ENCODE measurements around the gene MYRFL.

DNA sequence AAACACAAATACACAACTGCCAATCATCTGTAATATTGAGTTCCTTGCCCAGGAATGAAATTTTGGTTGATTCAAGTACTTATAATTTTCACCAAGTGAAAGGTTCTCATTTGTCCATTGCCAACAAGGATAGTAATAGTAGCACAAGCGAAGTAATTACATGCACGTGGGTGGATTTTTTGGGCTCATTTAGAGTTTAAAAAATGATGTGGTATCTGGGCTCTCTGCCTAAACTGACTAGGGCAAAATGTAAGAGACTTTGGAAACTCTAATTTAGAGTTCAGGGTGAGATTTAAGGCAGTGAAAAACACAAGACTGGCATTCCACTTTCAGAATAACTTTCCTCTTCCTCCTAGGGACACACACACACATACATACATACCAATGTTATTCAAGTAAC lies 111.7 kb downstream of the MYRFL start:
- TF ChIP-seq SP1 (IDR thresholded peaks at IDR 0.05; ENCODE audit: low read depth, low read length): no peak
- TF ChIP-seq, protein P1, sequence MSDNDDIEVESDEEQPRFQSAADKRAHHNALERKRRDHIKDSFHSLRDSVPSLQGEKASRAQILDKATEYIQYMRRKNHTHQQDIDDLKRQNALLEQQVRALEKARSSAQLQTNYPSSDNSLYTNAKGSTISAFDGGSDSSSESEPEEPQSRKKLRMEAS (IDR thresholded peaks at IDR 0.05): no peak
- no peak for TF ChIP-seq SIX5 (IDR thresholded peaks at IDR 0.05; ENCODE audit: low read depth, low read length)
- no peak for TF ChIP-seq CTBP2 (IDR thresholded peaks at IDR 0.05; ENCODE audit: borderline replicate concordance, insufficient read depth, insufficient read length, low read length)
- no peak for TF ChIP-seq CTCF (IDR thresholded peaks at IDR 0.05; ENCODE audit: control extremely low read depth in 1 of 3, insufficient read depth in 1 of 3, low read depth in 1 of 3, low read length in 3 of 3)
- TF ChIP-seq RAD21 (IDR thresholded peaks at IDR 0.05 in 1 of 2, conservative IDR thresholded peaks at IDR 0.05 in 1 of 2; ENCODE audit: low read depth in 2 of 2, low read length in 2 of 2): no peak
- TF ChIP-seq SRF (IDR thresholded peaks at IDR 0.05; ENCODE audit: low read depth, low read length): no peak
- TF ChIP-seq HDAC2 (IDR thresholded peaks at IDR 0.05; ENCODE audit: borderline replicate concordance in 1 of 2, low read depth in 2 of 2, low read length in 2 of 2): no peak
- TF ChIP-seq SUZ12 (IDR thresholded peaks at IDR 0.05; ENCODE audit: low read length): no peak
